GM19193 (cell line): Measurements from ENCODE around the gene C9orf153.

Experiments
- POLR2A ChIP-seq: IDR thresholded peaks from 4 replicates; pipeline ENCODE4 v1.6.1; 2011; ENCODE audit not compliant: insufficient read depth, insufficient read length; ENCODE audit errors: extremely low read depth

The C9orf153 gene

DNA sequence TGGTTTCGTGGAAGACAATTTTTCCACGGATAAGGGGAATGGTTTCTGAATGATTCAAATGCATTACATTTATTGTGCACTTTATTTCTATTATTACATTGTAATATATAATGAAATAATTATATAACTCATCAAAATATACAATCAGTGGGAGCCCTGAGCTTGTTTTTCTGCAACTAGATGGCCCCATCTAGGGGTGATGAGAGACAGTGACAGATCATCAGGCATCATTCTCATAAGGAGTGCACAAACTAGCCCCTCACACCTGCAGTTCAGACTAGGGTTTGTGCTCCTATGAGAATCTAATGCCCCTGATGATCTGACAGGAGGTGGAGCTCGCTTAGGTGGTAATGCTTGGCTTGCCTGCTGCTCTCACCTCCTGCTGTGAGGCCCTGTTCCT lies 16.5 kb upstream of the C9orf153 start:
- TF ChIP-seq POLR2A: no peak

DNA sequence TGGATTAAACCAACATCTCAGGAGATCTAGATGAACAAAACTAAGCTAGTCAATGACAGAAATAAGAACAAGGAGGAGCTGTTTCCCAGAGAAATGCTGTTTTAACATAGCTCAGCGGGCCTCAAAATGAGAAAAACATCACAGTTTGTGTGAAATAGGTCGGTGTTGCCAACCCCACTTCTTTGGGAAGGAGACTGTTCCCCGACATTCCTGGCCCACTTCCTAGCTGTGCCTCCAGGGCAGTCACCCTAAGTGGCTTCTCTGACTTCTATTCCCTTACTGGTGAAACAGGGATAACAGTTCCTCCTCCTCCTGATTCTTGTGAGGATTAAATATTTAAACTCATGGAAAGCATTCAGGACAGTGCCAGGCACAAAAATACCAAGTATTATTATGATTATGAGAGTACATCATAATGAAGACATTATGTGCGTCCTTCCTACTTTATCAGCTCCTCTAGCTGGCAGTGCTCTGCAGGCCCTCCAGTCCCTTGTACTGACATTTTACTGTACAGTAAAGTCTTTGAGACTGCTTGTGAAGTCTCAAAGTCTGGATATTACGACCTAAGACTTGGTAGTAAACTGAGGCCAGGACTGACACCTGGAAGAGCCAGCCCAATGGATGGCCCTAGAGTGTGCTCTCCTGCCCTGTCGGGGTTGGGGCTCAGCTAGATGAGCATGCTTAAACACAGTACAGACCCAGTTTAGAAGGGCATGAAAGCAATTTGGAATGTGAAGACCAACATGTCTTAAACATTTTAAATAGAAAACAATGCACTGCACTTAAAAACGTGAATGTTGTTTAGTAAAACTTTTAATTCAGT lies 15.6 kb upstream of the C9orf153 start:
- no peak for TF ChIP-seq POLR2A

- TF ChIP-seq POLR2A: no peak
These were observed 12.8 kb upstream of the C9orf153 start for GRCh38 chr9:86272221-86272620.

DNA sequence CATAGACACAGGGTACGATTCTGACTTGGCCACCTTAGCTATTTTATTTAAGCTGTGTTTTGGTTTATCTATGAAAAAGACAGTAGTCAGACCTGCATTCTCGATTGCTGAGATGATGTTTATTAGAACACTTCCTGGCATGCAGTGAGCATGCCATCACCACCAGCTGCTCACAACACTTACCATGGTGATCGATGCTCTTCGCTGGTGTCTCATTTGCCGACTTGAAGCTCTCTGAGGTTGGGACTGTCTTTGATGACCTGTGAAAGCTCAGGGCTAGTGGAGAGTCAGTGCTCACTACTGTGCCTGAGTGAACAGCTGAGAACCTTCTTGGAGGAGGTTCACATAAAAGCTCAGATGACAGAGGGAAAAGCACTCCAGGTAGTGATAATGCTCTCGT lies 4.4 kb upstream of the C9orf153 start:
- TF ChIP-seq POLR2A: no peak

- no peak for TF ChIP-seq POLR2A
These were observed 3.0 kb upstream of the C9orf153 start for GRCh38 chr9:86262492-86262891.

DNA sequence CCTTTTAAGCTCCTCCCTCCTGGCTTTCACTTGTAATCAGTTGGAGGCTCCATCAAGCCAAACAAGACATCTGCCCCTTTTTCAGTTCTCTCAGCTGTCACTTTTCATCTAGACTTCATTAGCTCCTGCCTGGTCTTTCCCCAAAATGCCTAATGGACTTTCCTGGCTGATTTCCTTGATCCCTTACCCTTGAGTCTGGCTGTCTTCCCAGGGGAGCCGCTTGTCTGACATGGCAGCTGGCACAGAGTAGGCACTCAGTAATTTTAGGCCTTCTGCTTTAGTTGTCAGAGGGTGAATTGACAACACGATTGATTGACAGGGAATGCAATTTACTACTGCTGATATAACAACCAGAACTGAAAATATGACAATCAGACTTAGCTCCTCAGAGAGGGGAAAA lies 2.1 kb downstream of the C9orf153 start:
- TF ChIP-seq POLR2A: no peak

DNA sequence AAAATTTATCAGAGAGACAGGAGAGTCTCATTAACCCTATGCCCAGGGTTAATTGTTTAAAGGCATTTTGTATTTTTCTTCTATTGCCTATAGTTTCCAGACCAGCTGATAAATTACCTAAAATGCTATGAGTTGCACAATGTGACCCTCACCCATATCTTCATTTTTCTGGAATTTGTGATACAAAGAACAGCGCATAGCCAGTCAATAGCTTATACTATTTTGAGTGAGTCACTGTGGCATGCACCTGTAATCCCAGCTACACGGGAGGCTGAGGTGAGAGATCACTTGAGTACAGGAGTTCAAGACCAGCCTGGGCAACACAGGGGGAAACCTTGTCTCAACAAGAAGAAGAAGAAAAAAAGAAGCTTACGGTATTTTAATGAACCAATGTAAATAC lies 2.8 kb downstream of the C9orf153 start:
- TF ChIP-seq POLR2A: no peak

DNA sequence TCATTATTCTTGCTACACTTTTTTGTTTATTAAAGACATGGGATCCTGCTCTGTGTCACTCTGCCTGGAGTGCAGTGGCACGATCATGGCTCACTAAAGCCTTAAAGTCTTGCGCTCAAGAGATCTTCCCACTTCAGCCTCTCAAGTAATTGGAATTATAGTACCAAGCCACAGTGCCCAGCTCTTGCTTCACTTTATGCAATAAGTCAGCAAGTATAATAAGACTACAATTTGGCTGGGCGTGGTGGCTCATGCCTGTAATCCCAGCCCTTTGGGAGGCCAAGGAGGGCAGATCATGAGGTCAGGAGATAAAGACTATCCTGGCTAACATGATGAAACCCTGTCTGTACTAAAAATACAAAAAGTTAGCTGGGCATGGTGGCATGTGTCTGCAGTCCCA lies 5.9 kb downstream of the C9orf153 start:
- no peak for TF ChIP-seq POLR2A

DNA sequence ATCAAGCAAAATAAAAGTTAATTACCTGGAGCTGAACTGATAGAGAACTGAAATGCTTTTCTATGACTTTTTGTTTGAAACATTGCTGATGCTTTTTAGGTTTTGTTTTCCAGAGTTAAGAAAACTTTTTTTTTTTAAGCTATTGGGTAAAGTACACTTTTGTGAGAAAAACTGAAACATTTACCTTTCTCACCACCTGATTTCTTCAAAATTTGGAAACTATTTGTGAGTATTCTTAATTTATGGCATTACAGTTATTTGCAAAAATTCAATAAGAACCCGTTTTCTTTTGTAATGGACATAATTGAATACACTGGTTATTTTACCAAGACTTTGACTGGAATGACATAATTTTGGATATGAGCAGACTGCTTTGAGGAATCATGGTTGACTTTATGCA lies 6.6 kb downstream of the C9orf153 start:
- no peak for TF ChIP-seq POLR2A

- no peak for TF ChIP-seq POLR2A
These were observed 9.3 kb downstream of the C9orf153 start for GRCh38 chr9:86250123-86250522.

DNA sequence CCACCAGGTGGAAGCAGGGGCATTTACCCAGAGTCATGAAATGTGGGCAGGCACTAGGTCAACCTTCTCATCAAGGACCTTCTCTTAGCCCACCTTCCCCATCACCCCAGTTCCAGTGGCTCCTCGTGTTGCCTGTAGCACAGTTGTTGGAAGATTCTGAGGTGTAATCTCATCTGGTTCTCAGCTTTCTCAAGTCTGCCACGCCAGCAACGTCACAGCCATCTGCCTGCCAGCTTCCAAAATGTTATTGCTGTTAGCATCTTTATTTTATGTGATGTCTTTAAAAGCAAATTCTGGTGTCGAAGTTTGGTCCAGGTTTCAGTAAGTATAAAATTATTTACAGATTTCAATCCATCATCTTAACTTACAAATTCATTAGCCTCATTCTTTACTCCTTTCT lies 10.7 kb downstream of the C9orf153 start:
- TF ChIP-seq POLR2A: no peak

GRCh38 chr9:86246752-86247161 lies 12.7 kb downstream of the C9orf153 start:
- TF ChIP-seq POLR2A: no peak

GRCh38 chr9:86242071-86242470 lies 17.4 kb downstream of the C9orf153 start:
- no peak for TF ChIP-seq POLR2A

DNA sequence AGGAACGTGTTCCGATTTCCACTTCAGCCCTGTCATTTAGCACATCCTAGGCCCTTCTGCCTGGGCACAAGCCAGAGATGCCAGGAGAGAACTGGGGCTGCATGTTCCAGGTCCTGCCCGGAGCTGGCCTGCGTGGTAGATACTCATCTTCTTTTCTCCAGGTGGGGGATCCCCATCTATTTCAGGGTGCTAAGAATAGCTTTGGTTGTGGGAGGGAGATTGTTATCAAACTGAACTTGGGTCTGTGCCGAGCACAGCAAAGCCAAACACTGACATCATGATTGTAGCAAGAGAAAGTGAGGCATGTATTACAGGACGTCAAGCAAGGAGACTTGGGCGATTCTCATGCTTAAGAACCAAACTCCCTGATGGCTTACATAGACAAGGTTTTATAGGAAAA lies 18.2 kb downstream of the C9orf153 start:
- no peak for TF ChIP-seq POLR2A

DNA sequence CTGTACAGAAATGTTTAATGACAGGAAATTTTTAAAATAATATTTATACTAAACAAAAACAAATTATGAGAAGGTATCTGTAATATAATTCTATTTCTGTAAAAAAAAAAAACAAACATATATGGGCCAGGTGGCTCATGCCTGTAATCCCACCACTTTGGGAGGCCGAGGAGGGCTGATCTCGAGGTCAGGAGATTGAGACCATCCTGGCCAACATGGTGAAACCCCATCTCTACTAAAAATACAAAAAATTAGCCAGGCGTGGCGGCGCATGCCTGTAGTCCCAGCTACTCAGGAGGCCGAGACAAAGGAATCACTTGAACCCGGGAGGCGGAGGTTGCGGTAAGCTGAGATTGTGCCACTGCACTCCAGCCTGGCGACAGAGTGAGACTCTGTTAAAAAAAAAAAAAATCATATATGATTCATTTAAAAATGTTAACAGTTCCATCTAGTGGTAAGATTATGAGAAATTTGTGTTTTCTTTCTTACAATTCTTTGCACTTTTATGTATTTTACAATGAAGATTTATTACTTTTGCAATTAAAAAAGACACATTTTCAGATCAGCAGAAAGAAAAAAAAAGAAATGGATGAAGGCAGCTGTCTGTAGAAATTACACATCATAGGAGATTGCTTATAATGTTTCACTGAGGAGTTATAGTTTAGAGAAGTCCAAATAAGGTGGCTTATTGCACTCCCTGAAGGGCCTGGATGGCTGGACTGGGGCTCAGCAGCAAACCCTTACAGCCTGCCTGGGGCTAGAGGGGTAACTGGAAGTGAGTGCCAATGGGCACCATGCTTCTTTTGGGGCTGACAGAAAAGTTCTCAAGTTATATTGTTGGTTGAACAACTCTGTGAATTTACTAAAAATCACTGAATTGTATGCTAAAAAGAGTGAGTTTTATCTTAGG lies 20.3 kb downstream of the C9orf153 start:
- no peak for TF ChIP-seq POLR2A

- TF ChIP-seq POLR2A: no peak
These were observed 28.6 kb downstream of the C9orf153 start for GRCh38 chr9:86230858-86231257.

- no peak for TF ChIP-seq POLR2A
These were observed 36.8 kb downstream of the C9orf153 start for GRCh38 chr9:86222667-86223066.

DNA sequence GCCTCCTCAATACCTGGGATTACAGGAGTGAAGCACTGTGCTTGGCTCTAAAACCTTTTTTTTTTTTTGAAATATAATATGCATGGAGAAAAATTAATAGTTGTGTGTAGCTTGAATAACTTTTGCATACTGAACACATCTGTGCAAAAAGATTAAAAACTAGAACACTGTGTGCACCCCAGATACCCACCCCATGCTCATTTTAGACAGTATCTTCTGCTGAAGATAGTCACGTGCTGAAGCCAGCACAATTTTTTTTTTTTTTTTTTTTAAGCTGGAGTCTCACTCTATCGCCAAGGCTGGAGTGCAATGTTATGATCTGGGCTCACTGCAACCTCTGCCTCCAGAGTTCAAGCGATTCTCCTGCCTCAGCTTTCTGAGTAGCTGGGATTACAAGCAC lies 39.9 kb downstream of the C9orf153 start:
- TF ChIP-seq POLR2A: no peak
